HG02678 (cell line): ENCODE measurements around the gene C22orf31.
"Not testable (repeated sequence)": the region's sequence is repeated elsewhere in the genome, so short reads cannot be mapped to it uniquely, and the experiment has no call there.

ENCODE experiments used
- ATAC-seq: cut with Tn5 transposase; IDR thresholded peaks from one replicate; pipeline ENCODE4 v1.9.1; 2021; ENCODE audit warnings: mild to moderate bottlenecking, moderate library complexity; ENCODE audit not compliant: unreplicated experiment

Gene C22orf31

DNA sequence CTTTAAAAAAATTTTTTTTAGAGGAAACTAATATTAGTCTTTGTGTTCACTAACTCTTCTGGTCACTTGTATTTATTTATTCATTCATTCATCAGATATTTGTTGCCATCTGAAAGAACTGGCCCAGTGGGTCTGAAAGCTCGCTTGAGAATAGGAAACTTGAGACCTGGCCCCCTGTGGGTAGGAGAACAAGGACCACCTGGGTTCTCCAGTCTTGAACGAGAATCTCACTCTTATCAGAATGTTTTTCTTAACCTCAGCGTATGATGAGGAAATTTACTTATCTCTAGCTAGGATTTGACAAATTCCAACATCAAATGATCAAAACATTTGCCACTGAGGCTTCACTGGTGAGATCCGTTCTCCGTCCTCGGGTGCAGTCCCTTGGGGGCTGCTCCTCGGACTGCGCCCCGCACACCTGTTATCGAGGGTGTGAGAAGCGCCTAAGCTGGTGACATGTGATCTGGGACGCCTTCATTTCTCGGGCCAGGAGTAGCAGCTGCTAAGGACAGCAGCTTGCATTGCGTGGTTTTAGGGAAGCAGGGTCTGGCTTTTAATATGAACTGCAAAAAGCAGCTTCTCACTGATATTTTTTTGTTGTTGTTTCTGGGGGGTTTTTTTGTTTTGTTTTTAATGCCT lies 6.3 kb downstream of the C22orf31 start:
- ATAC-seq: no peak

DNA sequence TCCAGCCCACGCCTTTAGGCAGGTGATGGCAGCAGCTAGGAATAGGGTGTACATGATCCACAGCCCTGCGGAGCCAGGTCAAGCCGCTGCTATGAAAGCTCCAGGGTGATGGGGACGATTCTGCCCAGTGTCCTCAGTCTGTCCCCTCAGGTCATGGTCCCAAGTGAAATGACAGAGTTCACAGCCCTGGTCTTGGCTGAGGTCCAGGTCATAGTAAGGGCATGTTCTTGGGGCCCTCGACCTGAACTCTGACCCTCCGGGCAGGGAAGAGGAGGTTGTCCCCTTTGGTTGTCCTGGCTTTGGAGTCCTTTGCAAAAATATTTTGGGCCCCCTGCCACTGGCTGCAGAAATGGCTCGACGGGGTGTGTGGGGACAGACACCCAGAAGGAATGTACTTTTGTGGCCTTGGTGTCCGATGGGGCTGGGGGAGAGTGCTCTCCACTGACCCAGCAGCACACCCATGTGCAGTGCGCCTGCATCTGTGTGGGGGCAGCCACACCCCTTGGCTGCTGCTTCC lies 7.3 kb downstream of the C22orf31 start:
- no peak for ATAC-seq

- ATAC-seq: no peak
Observed at GRCh38 chr22:29053048-29053702, 8.5 kb downstream of the C22orf31 start.

GRCh38 chr22:29050457-29050856 lies 11.2 kb downstream of the C22orf31 start:
- no peak for ATAC-seq

DNA sequence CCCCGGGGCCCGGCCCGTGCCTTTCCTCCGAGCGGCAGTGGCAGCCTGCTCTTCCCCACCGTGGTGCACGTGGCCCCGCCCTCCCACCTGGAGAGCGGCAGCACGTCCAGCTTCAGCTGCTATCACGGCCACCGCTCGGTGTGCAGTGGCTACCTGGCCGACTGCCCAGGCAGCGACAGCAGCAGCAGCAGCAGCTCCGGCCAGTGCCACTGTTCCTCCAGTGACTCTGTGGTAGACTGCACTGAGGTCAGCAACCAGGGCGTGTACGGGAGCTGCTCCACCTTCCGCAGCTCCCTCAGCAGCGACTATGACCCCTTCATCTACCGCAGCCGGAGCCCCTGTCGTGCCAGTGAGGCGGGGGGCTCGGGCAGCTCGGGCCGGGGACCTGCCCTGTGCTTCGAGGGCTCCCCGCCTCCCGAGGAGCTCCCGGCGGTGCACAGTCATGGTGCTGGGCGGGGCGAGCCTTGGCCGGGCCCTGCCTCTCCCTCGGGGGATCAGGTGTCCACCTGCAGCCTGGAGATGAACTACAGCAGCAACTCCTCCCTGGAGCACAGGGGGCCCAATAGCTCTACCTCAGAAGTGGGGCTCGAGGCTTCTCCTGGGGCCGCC lies 11.9 kb downstream of the C22orf31 start:
- ATAC-seq: no peak

DNA sequence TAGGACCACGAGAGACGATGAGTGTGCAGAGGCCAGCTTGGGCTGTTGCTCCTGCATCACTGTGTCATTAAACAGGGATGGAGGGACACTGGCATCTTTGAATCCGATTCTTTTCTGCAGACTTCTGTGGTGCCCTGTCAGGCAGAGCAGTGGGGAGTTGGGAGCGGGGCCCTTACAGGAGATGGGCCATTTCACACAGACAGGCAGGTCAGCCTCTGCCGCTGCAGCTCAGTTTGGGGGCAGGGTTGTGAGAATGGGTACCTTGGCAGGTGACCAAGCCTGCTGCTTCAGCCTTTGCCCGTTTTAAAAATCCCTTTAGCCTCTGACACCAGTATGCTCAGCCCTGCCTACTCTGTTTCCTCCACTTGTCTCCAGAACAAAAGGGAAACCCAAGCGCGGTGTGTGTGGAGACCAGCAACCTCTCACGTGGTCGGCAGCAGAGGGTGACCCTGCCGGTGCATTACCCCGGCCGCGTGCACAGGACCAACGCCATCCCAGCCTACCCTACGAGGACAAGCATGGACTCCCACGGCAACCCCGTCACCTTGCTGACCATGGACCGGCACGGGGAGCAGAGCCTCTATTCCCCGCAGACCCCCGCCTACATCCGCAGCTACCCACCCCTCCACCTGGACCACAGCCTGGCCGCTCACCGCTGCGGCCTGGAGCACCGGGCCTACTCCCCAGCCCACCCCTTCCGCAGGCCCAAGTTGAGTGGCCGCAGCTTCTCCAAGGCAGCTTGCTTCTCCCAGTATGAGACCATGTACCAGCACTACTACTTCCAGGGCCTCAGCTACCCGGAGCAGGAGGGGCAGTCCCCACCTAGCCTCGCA lies 12.6 kb downstream of the C22orf31 start:
- no peak for ATAC-seq

GRCh38 chr22:29044657-29045176 lies 16.9 kb downstream of the C22orf31 start:
- ATAC-seq: no peak

GRCh38 chr22:29043906-29044575 lies 17.6 kb downstream of the C22orf31 start:
- ATAC-seq: no peak

DNA sequence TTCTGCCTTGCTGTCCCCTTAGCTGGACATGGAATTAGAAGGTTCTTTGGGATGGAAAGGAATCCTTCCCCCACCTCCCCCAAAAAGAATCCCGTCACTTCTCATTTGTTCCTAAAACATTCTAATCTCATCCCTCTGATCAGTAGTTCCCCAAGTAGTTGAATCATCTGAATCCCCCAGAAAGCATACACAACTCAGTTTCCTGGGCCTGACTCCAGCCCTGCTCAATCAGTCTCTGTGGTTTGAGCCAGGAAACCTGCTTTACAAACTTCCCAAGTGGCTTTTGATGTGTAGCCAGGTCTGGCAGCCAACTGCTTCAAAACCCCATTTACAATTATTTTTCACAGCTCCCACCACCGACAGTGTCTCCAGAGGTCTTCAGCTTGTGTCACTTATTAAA lies 20.2 kb downstream of the C22orf31 start:
- ATAC-seq: no peak

GRCh38 chr22:29040385-29041275 lies 21.0 kb downstream of the C22orf31 start:
- no peak for ATAC-seq

GRCh38 chr22:29039684-29040083 lies 21.9 kb downstream of the C22orf31 start:
- not testable (repeated sequence) for ATAC-seq

DNA sequence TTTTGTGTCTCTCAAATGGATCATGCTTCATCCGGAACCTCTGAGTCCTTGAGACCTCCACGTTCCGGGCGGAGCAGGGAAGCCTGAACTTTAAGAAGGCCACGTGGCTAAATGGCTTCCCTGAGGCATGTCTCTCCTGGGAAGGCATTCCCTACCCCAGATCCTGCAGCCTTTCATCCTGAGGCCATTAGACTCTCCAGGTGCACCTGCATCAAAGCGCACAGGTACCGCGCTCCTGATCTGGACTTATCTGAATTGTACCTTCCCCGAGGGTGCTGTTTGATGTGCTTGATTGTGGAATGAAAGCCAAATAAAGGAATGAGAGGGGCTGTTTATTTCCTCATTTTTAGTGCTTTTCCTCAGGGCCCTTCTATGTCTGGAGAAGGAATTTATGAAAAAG lies 22.5 kb downstream of the C22orf31 start:
- no peak for ATAC-seq

- ATAC-seq: no peak
Observed at GRCh38 chr22:29037340-29037932, 24.2 kb downstream of the C22orf31 start.

DNA sequence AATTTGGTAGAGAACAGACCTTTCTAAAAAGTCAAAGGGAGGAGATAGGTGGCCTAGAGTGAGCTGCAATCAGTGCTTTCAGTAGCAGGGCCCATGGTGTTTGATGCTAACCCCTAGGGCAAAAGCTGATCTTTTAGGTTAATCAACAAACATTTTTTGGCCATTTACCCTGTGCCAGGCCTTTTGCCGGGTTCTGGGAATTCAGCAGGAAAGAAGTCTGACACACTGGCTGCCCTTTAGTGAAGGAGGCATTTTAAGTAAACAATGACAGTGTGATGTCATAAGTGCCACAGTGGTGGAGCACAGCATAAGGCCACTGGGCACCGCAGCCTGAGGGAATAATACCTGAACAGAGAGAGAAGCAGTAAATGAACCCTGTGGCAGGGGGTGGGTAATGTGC lies 29.0 kb downstream of the C22orf31 start:
- no peak for ATAC-seq

DNA sequence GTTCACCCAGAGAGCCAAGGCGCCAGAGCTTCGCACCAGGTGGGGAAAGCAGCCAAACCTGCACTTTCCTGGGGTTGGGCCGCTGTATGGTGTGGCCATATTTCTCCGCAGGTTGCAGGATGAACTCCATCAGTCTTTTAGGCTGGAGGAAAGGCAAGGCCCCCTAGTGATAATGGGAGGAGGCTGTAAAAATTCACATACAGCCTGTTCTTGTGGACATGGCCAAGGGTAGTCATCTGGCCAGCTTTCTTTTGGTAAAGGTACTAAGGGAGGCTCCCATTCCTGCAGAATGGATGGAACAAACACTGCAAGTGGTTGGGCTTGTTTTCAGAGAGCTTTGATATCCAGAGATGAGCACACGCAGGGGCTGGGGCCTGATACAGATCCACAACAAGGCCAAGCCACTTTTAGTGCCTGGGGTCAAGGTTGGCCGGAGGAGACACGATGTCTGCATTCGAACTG lies 29.6 kb downstream of the C22orf31 start:
- ATAC-seq: no peak

GRCh38 chr22:29031227-29032011 lies 30.2 kb downstream of the C22orf31 start:
- no peak for ATAC-seq

- ATAC-seq: no peak
Observed at GRCh38 chr22:29030618-29031226, 30.9 kb downstream of the C22orf31 start.
